Inflammatory macrophage (primary cell): Measurements from ENCODE around the gene SLC24A5.

Experiments used
- DNase-seq, 2 donors: peaks; one replicate each; pipeline ENCODE4 v3.0.0-alpha.2; 2020 to 2022
- total RNA-seq, 18 experiments: gene quantifications; one replicate each; lab custom pipeline; 2026; ENCODE audit warnings: mixed read lengths in 6 of 18, inconsistent platforms in 2 of 18; lab: John Stamatoyannopoulos, UW

Gene SLC24A5
- 0 to 0.06 (median 0) reads per million in 18 experiments for total RNA-seq

GRCh38 chr15:48120745-48121144 is at the start of gene SLC24A5:
Gene SLC24A5 (plus strand): TSS chr15:48120990. CDS start chr15:48121045, 55 bp downstream.
- DNase-seq: no peak

DNA sequence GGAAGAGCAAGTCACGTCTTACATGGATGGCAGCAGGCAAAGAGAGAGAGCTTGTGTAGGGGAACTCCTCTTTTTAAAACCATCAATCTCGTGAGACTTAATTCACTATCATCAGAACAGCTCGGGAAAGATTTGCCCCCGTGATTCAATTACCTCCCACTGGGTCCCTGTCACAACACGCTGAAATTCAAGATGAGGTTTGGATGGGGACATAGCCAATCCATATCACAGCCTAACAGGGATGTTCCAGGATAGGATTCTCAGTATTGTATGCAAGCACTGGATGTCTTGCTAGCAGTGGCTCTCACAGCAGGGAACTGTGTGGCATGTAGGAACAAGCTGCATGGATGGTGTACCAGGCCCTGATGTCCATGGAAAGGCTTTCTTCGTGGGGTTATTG is 47.8 kb upstream of the SLC24A5 start:
- no peak for DNase-seq

- no peak for DNase-seq
Measured at GRCh38 chr15:48073881-48074280, 46.9 kb upstream of the SLC24A5 start.

GRCh38 chr15:48076454-48076853 is 44.3 kb upstream of the SLC24A5 start:
- DNase-seq: no peak

GRCh38 chr15:48077616-48078184 is 43.1 kb upstream of the SLC24A5 start:
- no peak for DNase-seq

DNA sequence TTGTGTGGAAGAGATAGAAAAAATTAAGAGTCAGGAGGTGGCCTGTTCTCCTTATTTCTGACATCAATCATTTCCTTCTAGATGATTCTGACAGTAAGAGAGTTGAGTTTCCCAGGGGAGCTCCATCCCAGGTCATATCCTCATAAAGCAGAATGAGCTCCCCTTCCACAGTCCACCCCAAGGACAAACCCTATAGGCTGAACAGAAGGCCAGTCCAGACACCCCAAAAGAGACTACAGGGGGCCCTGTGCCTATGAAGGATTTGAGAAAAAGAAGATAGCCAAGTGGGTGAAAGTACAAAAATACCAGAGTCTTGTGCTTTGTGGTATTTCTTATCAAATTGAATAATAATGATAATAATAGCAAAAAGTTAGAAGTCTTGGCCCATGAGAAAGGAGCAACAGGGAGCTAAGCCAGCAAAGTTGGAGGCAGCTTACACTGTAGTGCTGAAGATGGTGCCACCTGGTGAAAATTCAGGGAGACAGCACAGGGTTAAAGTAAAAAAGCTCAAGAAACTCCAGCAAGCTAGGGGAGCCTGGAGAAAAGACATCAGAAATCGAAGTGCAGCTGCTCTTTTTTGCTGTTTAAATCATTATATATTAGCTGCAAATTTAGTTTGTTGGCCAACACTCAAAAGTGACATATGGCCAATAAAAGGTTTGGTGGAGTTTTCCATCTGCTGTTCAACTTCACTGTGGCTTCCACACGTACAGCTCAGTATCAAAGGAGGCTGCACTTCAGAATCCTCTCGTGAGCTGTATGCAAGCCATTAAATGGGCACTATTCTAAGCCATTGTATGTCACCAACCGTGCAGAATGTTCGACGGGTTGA is 35.8 kb upstream of the SLC24A5 start:
- peak in 1 of 2 donors; percentile 7 for DNase-seq

GRCh38 chr15:48085591-48085930 is 35.2 kb upstream of the SLC24A5 start:
- DNase-seq: no peak

DNA sequence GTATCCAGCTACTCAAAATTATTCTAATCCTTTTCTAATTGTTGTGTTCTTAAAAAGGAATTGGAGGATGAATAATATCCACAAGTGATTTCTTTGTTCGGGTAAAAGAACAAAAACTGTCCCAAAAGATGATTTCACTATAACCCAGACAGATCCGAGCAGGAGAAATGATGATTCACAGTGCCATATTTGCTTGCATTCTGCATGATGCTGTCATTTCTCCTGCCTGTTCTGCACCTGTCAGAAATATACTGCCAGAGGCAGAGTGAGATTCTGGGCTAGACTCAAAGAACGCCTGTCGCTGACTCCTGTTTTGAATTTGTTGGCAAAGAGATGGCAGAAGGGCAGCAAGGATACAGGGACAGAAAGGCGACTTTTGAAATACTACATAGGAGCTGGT is 34.7 kb upstream of the SLC24A5 start:
- no peak for DNase-seq

DNA sequence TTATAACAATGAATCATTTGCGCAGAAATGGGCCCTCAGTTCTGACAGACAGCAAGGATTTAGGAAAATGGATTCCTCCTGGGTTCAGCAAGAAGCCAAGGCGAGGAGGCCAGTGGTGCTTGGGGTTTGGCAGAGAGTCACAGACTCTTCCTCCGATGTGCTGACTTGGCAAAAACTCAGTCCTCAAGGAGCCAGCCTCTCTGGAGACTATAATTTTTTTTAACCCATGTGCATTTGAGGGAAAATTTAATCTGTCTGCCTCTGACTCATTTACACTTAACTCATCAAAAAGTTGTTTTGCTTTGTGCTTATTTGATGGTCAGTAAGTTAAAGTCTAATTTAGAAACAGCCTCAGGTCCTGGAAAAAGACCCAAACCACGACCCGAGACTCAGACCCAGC is 34.2 kb upstream of the SLC24A5 start:
- DNase-seq: no peak

GRCh38 chr15:48087844-48088243 is 32.9 kb upstream of the SLC24A5 start:
- DNase-seq: no peak

GRCh38 chr15:48089702-48090101 is 31.1 kb upstream of the SLC24A5 start:
- DNase-seq: no peak

DNA sequence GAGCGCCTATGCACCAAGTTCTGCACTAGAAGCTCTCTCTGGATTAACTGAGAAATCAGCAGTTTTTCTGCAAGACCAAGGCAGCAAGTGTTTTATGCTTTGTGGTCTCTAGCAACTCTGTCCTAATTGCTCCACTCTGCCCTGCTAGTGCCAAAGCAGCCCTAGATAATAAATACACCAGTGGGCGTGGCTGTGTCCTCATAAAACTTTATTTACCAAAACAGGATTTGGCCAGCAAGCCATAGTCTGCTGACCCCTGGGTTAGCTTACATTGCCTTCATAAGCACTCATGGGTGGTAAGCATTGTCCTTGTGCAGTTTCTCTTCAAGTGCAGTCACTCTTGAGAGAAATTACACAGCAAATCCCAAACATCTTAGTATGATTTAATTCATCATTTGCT is 30.7 kb upstream of the SLC24A5 start:
- DNase-seq: no peak

GRCh38 chr15:48090666-48091065 is 30.1 kb upstream of the SLC24A5 start:
- DNase-seq: no peak

DNA sequence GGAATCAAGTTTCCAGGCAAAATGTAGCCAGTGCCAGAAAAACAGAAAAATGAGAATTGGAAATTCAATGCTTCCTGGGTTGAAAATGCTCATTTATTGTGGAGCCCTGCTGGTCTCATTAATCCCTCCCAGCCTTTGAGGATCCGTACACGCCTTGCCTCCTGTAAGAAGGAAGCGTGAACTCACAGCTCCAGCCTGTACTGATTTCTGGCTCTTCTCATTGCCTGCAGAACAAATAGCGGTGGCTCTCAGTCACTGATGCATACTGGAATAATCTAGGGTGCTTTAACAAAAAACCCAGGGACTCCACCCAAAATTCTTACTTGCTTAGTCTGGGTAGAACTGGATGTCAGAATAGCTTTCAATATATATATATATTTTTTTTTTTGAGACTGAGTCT is 29.3 kb upstream of the SLC24A5 start:
- DNase-seq: no peak

DNA sequence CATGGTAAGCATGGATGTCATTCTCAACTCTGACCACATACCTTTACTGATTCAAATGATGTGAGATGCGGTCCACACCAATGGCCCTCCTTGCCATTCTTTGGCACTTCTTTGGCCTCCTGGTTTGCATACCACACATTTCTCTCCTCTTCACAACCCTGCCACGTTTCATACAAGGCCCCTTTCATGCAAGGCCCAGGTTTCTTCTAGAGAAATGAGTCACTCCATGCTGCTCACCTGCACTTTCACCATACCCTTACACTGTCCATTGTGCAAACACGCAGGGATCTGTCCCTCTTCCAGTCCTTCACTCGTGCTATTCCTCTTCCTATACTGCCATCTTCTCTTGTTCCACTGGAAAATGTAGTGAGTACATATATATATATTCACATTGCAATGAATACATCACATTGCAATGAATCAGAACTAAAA is 24.4 kb upstream of the SLC24A5 start:
- no peak for DNase-seq

GRCh38 chr15:48096813-48097212 is 24.0 kb upstream of the SLC24A5 start:
- peak in 1 of 2 donors; percentile 27 for DNase-seq

- no peak for DNase-seq
Measured at GRCh38 chr15:48097264-48097663, 23.5 kb upstream of the SLC24A5 start.

DNA sequence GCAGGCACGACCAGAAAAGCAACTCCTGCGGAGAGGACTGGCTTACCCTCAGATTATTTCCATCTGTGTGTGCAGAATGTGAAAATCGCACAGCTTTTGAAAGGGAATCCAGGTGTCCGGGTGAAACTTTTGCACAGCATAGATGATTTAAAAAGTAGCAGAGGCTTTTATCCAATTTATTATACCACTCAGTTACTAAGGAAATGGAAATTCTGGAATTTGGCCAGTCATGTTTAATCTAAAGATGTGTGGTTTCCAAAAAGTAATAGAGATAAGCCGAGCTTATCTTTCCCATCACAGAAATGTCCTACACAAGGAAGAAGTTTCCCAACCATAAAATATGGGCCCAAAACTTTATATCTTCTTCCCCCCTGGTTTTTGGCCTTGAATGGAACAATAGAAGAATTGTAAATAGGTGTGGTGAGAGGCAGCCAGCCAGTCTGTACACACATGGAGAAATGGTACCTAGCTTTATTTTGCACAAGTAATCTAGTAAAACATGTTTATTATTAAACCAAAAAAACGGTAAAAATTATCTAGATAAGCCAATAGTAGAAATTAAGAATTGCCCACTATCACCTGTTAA is 19.3 kb upstream of the SLC24A5 start:
- DNase-seq: no peak

- no peak for DNase-seq
Measured at GRCh38 chr15:48102167-48102566, 18.6 kb upstream of the SLC24A5 start.

GRCh38 chr15:48103647-48104046 is 17.1 kb upstream of the SLC24A5 start:
- DNase-seq: no peak

GRCh38 chr15:48105936-48106335 is 14.9 kb upstream of the SLC24A5 start:
- DNase-seq: no peak

GRCh38 chr15:48109212-48109611 is 11.6 kb upstream of the SLC24A5 start:
- no peak for DNase-seq

GRCh38 chr15:48109856-48110531 is 10.8 kb upstream of the SLC24A5 start:
- no peak for DNase-seq
